Activated naive CD8-positive, alpha-beta T cell treated with anti-CD3 and anti-CD28 coated beads, Interleukin-2, amount 10 ng/mL, durations not matched to agents 7 days and 5 days (primary cell): ENCODE data around the gene CBFB. TPM values are rescaled to one million over a fixed set of nuclear protein-coding genes. Genes with fewer than 3 reads are reported as not detected.
"Not testable (repeated sequence)": the region's sequence is repeated elsewhere in the genome, so short reads cannot be mapped to it uniquely, and the experiment has no call there.

ENCODE experiments used
- ATAC-seq: fragments of 150-1000 bp; cut with Tn5 transposase; one replicate; pipeline ENCODE4 v1.10.0; 2021; ENCODE audit warnings: low read depth, moderate library complexity
- POLR2A ChIA-PET: fragments of 350-600 bp; sonication (Branson Sonifier 250); formaldehyde crosslinking; loops from one replicate; lab custom pipeline; 2021; ENCODE audit warnings: antibody characterized with exemption; lab: Charles Lee
- DNase-seq: peaks from one replicate; pipeline ENCODE4 v3.0.0; 2021
- H3K27ac Mint-ChIP-seq: one replicate; pipeline ENCODE4 v1.8.0; 2022; ENCODE audit warnings: mild to moderate bottlenecking, mixed read lengths
- H3K27me3 Mint-ChIP-seq: one replicate; pipeline ENCODE4 v1.8.0; 2022; ENCODE audit warnings: mild to moderate bottlenecking, moderate library complexity, mixed read lengths
- H3K36me3 Mint-ChIP-seq: one replicate; pipeline ENCODE4 v1.8.0; 2021; ENCODE audit warnings: mild to moderate bottlenecking, mixed read lengths
- H3K4me1 Mint-ChIP-seq: one replicate; pipeline ENCODE4 v1.8.0; 2021; ENCODE audit warnings: mixed read lengths
- H3K4me3 Mint-ChIP-seq: one replicate; pipeline ENCODE4 v1.8.0; 2022; ENCODE audit warnings: mild to moderate bottlenecking, moderate library complexity, mixed read lengths
- H3K9me3 Mint-ChIP-seq: one replicate; pipeline ENCODE4 v1.8.0; 2021; ENCODE audit warnings: mixed read lengths
- total RNA-seq, 2 experiments: library from RNA; stranded (reverse); gene quantifications; one replicate each; pipeline ENCODE4 v1.2.3, GENCODE V29; 2021

CBFB gene
- total RNA-seq, 2 experiments from 2014 or later, result 193 to 198 TPM

DNA sequence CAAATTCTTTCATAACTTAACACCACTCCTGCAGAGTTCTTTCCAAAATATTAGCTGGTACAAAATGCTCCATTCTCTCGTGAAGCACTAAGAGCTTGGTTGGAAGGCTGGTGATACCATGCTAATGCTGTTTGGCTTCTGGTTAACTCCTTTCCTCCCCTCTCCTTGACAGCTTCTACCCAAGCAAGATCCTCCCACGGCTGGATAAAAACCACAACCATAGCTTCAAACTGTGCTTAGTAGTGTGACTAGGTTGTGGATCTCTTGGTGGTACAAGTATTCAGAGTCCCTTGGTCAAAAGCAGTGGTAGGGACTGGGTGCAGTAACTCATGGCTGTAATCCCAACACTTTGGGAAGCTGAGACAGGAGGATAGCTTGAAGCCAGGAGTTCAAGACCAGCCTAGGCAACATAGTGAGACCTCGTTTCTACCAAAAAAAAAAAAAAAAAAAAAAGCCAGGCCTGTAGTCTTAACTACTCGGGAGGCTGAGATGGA, 83.0 kb downstream of the CBFB start:
- Mint-ChIP-seq H3K36me3 (peaks cover 7% of the 10 kb centered on the region), H3K27me3 (no peaks in the 10 kb centered on the region), H3K27ac (no peak overlapping the region), H3K4me1 (peaks cover 28% of the 10 kb centered on the region), H3K4me3 (no peak overlapping the region), H3K9me3 (no peaks in the 10 kb centered on the region)
- no peak for DNase-seq
- no peak for ATAC-seq
- POLR2A ChIA-PET, result interaction anchor here (0.8 kb wide), 1 partner anchor 84 kb away, joined by 3 read pairs; no protein-coding TSS in a partner anchor

DNA sequence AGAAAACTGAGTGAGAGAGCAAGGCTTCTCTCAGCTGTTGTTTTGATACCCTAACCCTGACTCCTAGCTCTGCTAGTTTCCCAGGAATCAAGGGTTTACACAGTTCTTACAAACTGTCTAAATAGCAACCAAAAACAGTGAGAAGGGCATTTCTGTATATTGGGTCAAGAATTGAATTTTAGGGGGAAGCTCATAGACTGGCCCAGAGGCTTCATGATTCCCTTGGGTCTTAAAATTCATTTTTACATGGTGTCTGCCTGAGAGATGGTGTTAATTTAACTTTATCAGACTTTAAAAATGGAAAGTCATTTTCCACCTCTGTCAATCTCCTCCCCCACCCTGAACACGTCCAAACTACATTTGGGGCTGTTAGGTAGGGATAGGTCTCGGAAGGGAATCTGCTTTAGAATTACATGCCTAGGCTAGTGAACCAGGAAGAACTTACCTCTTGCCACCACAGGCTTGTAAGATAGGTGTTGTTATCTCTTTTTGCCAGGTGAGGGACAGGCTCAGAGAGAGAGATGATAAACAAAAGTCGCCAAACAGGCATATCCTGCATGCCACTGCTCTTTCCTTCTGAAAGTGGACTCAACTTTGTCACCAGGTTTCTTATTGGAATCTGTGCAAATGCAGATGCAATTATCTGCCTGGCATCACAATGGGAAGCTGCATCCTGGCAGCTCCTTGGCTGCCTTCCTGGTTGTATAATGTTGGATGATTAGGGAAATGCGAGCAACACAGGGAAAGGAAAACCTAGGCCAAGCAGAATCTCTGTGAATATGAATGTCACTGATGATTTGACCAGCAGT, 83.8 kb downstream of the CBFB start:
- Mint-ChIP-seq H3K4me1 (peaks cover 28% of the 10 kb centered on the region), H3K27ac (no peak overlapping the region), H3K36me3 (peaks cover 9% of the 10 kb centered on the region), H3K4me3 (no peak overlapping the region), H3K9me3 (no peaks in the 10 kb centered on the region), H3K27me3 (no peaks in the 10 kb centered on the region)
- no peak for DNase-seq
- POLR2A ChIA-PET, result interaction anchor here (0.7 kb wide), 1 partner anchor 56 kb away, joined by 4 read pairs; no protein-coding TSS in a partner anchor
- no peak for ATAC-seq

DNA sequence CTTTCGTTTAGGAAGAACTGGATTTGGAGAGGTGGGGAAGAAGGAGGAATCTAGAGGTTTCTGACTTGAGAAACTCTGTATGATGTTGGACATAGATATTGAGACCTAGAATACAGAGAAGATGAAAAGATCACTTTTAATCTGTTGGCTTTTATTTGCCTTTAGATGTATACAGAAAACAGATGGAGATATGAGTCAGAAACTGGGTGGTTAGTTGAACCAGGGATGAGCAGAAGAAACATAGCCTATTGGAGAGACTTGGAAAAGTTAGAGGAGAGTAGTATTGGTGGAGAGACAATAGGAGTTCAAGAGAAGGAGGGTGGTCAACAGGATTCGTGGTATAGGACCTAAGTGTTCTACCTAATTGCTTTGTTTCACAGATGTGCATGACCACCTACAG, 85.8 kb downstream of the CBFB start:
- no peak for DNase-seq
- no peaks in the 10 kb centered on the region for H3K9me3 Mint-ChIP-seq
- POLR2A ChIA-PET, result no interaction called here

DNA sequence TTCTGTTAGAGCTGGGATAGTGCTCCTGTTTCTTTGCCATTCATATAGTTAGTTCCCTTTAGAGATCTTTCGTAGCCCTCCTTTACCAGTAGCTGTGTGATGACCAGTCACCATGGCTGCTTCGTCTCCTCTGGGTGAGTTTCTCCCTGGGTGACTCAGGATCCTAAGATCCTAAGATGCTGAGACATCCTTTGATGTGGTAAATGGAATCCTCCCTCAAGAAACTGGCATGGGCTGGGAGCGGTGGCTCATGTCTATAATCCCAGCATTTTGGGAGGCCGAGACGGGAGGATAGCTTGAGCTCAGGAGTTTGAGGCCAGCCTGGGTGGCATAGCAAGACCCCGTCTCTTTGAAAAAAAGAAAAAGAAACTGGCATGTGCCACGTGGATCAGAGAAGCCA, 86.7 kb downstream of the CBFB start:
- Mint-ChIP-seq H3K27me3 (no peaks in the 10 kb centered on the region), H3K27ac (no peak overlapping the region), H3K4me3 (no peak overlapping the region), H3K9me3 (no peaks in the 10 kb centered on the region), H3K4me1 (peaks cover 20% of the 10 kb centered on the region), H3K36me3 (peaks cover 9% of the 10 kb centered on the region)
- ATAC-seq (no peak), DNase-seq (no peak)
- POLR2A ChIA-PET, result no interaction called here

More for the DNA sequence above, 85.8 kb downstream of the CBFB start:
- H3K27me3 Mint-ChIP-seq, result no peaks in the 10 kb centered on the region
- no peak overlapping the region for H3K4me3 Mint-ChIP-seq
- H3K36me3 Mint-ChIP-seq, result peaks cover 9% of the 10 kb centered on the region
- H3K4me1 Mint-ChIP-seq, result peaks cover 22% of the 10 kb centered on the region
- no peak for ATAC-seq
- no peak overlapping the region for H3K27ac Mint-ChIP-seq

DNA sequence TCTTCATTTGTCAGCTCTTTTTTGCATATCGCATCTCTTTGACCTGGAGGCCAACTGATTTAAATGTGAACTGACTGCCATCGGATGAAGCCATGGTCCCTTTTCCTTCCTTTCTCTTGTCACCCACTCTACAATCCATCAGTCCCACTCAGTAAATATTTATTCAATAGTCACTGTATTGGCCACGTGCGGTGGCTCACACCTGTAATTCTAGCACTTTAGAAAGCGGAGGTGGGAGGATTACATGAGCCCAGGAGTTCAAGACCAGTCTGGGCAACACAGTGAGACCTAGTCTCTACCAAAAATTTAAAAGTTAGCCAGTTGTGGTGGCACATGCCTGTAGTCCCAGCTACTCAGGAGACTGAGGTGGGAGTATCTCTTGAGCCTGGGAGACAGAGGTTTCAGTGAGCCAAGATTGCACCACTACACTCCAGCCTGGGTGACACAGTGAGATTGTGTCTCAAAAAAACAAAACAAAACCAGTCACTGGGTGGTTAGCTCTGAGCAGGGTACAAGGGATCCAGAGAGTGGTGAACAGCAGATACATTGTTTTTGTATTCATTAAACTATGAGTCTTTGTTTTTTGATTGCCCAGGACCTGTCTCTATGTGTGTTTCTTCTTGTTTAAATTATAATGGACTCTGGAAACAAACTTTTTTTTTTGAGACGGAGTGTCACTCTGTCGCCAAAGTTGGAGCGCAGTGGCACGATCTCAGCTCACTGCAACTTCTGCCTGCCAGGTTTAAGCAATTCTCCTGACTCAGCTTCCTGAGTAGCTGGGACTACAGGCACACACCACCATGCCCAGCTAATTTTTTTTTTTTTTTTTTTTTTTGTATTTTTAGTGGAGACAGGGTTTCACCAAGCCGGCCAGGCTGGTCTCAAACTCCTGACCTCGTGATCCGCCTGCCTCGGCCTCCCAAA, 87.7 kb downstream of the CBFB start:
- POLR2A ChIA-PET, result interaction anchor here (0.6 kb wide), 1 partner anchor 44 kb away, joined by 3 read pairs; no protein-coding TSS in a partner anchor
- no peaks in the 10 kb centered on the region for H3K9me3 Mint-ChIP-seq
- H3K27ac Mint-ChIP-seq, result no peak overlapping the region

DNA sequence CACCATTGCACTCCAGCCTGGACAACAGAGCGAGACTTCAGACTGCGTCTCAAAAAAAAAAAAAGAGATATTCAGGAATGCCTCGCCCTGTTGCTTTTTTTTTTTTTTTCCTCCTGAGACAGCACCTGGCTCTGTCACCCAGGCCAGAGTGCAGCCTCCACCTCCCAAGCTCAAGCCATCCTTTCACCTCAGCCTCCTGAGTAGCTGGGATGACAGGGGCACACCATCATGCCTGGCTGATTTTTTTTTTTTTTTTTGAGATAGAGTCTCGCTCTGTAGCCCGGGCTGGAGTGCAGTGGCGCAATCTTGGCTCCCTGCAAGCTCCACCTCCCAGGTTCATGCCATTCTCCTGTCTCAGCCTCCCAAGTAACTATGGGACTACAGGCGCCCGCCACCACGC, 88.8 kb downstream of the CBFB start:
- Mint-ChIP-seq H3K27ac (no peak overlapping the region), H3K9me3 (no peaks in the 10 kb centered on the region), H3K4me3 (no peak overlapping the region), H3K27me3 (no peaks in the 10 kb centered on the region), H3K4me1 (peaks cover 8% of the 10 kb centered on the region), H3K36me3 (peaks cover 5% of the 10 kb centered on the region)
- DNase-seq, result no peak
- POLR2A ChIA-PET, result interaction anchor here (0.6 to 0.9 kb wide), 2 partner anchors 8 to 109 kb away, joined by 3 to 7 read pairs; partner anchors contain the start of genes PHAF1 and TMEM208
- no peak for ATAC-seq

More for the DNA sequence above, 87.7 kb downstream of the CBFB start:
- no peak for DNase-seq
- ATAC-seq, result no peak
- Mint-ChIP-seq H3K27me3 (no peaks in the 10 kb centered on the region), H3K4me3 (no peak overlapping the region), H3K4me1 (peaks cover 11% of the 10 kb centered on the region), H3K36me3 (peaks cover 9% of the 10 kb centered on the region)

DNA sequence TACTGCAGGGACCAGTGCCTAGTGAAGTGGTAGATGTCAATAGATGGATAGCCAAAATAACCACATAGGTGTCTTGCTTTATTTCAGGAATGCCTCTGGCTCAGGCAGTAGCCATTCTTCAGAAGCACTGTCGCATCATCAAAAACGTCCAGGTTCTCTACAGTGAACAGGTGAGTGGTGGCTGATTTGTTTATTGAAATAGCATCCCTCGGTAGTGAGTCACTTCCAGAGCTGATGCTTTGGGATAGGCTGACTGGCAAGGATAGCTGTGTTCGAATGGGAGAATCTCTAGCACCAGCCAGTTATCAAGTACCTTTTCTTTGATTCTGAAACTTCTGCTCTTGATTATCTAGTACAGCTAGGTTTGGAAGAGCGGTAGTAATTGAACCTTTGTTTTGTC, 91.1 kb downstream of the CBFB start:
- POLR2A ChIA-PET, result no interaction called here

DNA sequence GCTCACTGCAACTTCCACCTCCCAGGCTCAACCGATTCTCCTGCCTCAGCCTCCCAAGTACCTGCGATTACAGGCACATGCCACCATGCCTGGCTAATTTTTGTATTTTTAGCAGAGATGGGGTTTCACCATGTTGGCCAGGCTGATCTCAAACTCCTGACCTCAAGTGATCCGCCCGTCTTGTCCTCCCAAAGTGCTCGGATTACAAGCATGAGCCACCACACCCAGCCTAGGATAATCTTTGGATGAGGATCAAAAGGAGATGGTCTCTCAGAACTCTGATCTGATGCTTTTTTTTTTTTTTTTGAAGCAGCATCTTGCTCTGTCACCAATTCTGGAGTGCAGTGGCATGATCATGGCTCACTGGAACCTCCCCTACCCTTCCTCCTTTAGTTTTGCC, 93.8 kb downstream of the CBFB start:
- H3K27me3 Mint-ChIP-seq, H3K27ac Mint-ChIP-seq, H3K4me3 Mint-ChIP-seq, DNase-seq, POLR2A ChIA-PET, H3K9me3 Mint-ChIP-seq, ATAC-seq, H3K4me1 Mint-ChIP-seq: not testable (repeated sequence)
- H3K36me3 Mint-ChIP-seq, result peaks cover 12% of the 10 kb centered on the region

More for the DNA sequence above, 91.1 kb downstream of the CBFB start:
- DNase-seq (no peak), ATAC-seq (no peak)
- Mint-ChIP-seq H3K27me3 (no peaks in the 10 kb centered on the region), H3K4me1 (peaks cover 2% of the 10 kb centered on the region), H3K4me3 (no peak overlapping the region), H3K27ac (no peak overlapping the region), H3K36me3 (peaks cover 12% of the 10 kb centered on the region), H3K9me3 (no peaks in the 10 kb centered on the region)

DNA sequence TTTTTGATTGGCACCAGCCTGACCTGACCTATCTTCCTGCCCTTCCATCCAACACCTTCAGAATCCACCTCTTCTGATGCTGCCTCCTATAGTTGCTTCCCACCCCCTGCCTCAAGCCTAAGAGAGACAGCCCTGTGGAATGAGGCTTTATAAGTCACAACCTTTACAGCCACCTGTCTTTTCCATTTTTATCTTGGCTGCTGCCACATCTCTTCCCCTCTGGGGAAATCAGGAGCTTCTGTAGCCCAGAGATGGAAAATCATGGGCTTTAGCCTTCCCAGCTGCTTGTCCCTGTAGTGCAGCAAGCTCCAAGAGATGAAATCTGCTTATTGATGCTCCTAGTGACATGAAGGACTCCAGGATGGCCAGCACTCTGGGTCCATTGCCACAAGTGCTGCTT, 99.5 kb downstream of the CBFB start:
- H3K36me3 Mint-ChIP-seq, result peaks cover 14% of the 10 kb centered on the region
- ATAC-seq (no peak), DNase-seq (no peak)
- POLR2A ChIA-PET, result interaction anchor here (1.0 kb wide), 1 partner anchor 115 kb away, joined by 3 read pairs; no protein-coding TSS in a partner anchor
- H3K27me3 Mint-ChIP-seq, result no peaks in the 10 kb centered on the region
- H3K4me1 Mint-ChIP-seq, result peaks cover 2% of the 10 kb centered on the region
- no peak overlapping the region for H3K27ac Mint-ChIP-seq
- no peak overlapping the region for H3K4me3 Mint-ChIP-seq
- H3K9me3 Mint-ChIP-seq, result no peaks in the 10 kb centered on the region

DNA sequence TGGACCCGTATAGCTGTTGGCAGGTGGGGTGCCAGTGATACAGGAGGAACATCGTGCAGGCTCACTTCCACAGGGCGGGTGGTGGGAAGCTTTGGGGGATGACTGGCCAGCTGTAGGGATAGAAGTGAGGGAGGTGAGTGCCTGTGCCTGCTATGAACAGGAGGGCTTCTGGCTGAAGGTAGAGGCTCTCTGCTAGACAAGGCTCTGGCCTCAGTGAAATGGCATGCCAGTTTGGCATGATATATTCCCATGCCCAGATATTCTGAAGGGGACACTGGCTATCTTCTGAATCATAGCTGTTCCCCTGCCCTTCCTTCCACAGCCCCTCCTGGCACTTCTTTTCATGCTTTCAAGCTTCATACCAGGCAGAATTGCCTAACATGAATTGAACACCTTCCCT, 99.9 kb downstream of the CBFB start:
- no peaks in the 10 kb centered on the region for H3K27me3 Mint-ChIP-seq
- peaks cover 2% of the 10 kb centered on the region for H3K4me1 Mint-ChIP-seq
- no peak for ATAC-seq
- no peak overlapping the region for H3K27ac Mint-ChIP-seq
- no peaks in the 10 kb centered on the region for H3K9me3 Mint-ChIP-seq
- no peak overlapping the region for H3K4me3 Mint-ChIP-seq
- POLR2A ChIA-PET, result interaction anchor here (1.0 kb wide), 1 partner anchor 115 kb away, joined by 3 read pairs; no protein-coding TSS in a partner anchor
- peaks cover 11% of the 10 kb centered on the region for H3K36me3 Mint-ChIP-seq
- DNase-seq, result no peak

DNA sequence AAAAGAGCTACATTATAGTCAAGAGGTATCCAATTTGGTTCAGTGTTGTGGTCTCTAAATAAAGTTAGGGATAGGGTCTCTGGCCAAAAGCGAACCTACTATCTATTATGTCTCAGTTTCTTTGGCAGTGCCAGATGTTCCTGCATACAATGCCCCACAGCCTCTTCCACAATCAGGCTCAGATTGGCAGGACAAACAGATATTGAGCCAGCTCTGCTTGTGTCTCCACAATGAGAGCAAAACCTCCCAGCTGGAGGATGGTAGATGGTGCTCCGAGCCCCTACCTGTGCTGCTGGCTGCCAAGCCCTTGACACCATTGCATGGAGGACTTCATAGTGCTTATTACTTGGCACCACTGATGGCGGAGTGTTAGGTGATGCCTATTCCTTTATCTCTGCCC, 100.5 kb downstream of the CBFB start:
- no peak overlapping the region for H3K27ac Mint-ChIP-seq
- H3K27me3 Mint-ChIP-seq, result no peaks in the 10 kb centered on the region
- H3K4me3 Mint-ChIP-seq, result no peak overlapping the region
- H3K9me3 Mint-ChIP-seq, result no peaks in the 10 kb centered on the region
- H3K4me1 Mint-ChIP-seq, result peaks cover 2% of the 10 kb centered on the region
- ATAC-seq, result no peak
- no peak for DNase-seq
- H3K36me3 Mint-ChIP-seq, result peaks cover 8% of the 10 kb centered on the region
- POLR2A ChIA-PET, result no interaction called here

DNA sequence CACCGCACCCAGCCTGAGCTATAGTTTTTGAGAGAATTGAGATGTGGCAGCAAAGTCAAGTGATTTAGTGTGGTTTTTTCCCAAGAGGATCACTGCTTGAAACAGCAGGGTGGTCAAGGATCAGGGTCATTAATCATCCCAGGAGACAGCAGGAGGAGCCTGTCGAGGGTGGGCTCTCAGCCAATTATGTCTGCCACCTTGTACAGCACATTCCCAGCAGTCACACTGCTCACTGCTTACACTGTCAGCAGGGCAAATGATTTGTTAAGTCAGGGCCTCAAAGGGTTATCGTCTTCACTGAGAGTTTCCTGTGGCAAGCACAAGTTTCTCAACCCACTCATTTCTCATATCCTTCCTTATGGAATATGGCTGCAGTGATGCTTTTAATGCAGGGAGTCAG, 108.7 kb downstream of the CBFB start:
- DNase-seq, result no peak
- no peaks in the 10 kb centered on the region for H3K9me3 Mint-ChIP-seq
- no peak overlapping the region for H3K27ac Mint-ChIP-seq
- H3K4me1 Mint-ChIP-seq, result peaks cover 2% of the 10 kb centered on the region
- peaks cover 14% of the 10 kb centered on the region for H3K36me3 Mint-ChIP-seq
- POLR2A ChIA-PET, result no interaction called here
- no peaks in the 10 kb centered on the region for H3K27me3 Mint-ChIP-seq
- no peak overlapping the region for H3K4me3 Mint-ChIP-seq
- ATAC-seq, result no peak

DNA sequence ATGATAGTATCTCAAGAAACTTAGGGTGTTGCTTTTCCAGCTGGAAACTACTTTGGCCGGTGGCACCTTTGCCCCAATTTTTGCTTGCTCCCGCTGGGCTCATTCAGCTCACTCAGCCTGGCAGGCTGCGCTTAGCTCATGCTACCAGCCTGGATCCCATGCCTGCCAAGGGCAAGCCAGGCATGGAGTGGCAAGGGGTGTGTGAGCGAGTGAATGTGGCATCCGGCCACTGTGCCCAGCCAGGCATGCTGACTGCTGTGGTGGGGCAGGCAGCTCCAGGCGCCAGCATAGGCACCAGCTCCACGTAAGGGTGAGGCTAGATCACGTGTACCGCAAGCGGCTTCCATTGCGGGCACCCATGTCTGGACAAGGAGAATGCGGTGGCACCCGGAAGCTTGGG, 112.4 kb downstream of the CBFB start:
- Mint-ChIP-seq H3K4me3 (no peak overlapping the region), H3K4me1 (no peaks in the 10 kb centered on the region), H3K9me3 (no peaks in the 10 kb centered on the region), H3K36me3 (peaks cover 18% of the 10 kb centered on the region), H3K27ac (no peak overlapping the region), H3K27me3 (no peaks in the 10 kb centered on the region)
- ATAC-seq (no peak), DNase-seq (no peak)
- POLR2A ChIA-PET, result interaction anchor here (0.5 to 1.3 kb wide), 3 partner anchors 10 to 204 kb away, joined by 3 to 4 read pairs (median 4); partner anchors contain the start of gene B3GNT9
